ENCODE results near the gene OR2H1. TPM values are rescaled to one million over a fixed set of nuclear protein-coding genes. Genes with fewer than 3 reads are reported as not detected.

OR2H1 gene
- total RNA-seq, 1 donor from 2014 or later: not detected

DNA sequence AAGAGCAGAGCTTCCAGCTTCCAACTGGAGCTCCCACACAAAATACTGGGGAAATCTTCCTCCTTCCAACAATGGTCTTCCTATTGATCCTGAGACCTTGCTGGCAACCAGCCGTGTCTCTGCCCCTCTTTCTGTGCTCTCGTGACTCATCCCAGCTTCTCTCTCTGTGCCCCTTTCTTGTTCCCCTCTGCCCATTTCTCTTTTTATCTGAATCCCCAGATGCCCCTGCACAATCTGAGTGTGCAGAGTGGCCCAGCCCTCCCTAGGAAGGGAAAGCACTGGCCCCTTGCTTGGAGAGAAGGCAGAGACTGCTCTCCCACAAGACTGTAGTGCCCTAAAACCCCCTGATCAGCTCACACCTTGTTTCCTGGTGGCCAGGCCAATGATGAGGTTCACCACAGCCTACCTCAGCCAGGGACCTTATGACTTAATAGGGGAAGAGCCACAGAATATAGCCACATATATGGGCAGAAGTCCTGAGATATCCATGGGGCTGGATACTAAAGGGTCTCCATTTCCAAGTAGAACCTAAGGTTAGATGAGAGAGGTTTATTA is 53.9 kb downstream of the OR2H1 start:
- DNase-seq (ENCODE audit: low read depth): no peak

Other genes starting within 250 kb of the OR2H1 start
- gene OR14J1, start 155.5 kb upstream of the OR2H1 start, total RNA-seq: 0.05 TPM in 1 of 2 replicates, not detected in the other
- not detected in 2 replicates for gene OR5V1, start 88.3 kb upstream of the OR2H1 start, total RNA-seq
- gene OR12D3, start 81.9 kb upstream of the OR2H1 start, total RNA-seq: not detected in 2 replicates
- 0.10 and 0.52 TPM in 2 replicates for gene OR12D2, start 61.5 kb upstream of the OR2H1 start, total RNA-seq
- gene OR12D1, start 42.2 kb upstream of the OR2H1 start, total RNA-seq: not detected in 2 replicates
- not detected in 2 replicates for gene OR10C1, start 17.8 kb upstream of the OR2H1 start, total RNA-seq
- not detected in 2 replicates for gene OR11A1, start 84 bp upstream of the OR2H1 start, total RNA-seq
- gene MAS1L, start 30.8 kb downstream of the OR2H1 start, total RNA-seq: not detected in 2 replicates
- gene UBD, start 102.6 kb downstream of the OR2H1 start, total RNA-seq: 3.8 and 39.4 TPM in 2 replicates
- gene OR2H2, start 128.0 kb downstream of the OR2H1 start, total RNA-seq: not detected in 2 replicates
- 4.3 and 10.2 TPM in 2 replicates for gene GABBR1, start 176.0 kb downstream of the OR2H1 start, total RNA-seq
- gene MOG, start 199.9 kb downstream of the OR2H1 start, total RNA-seq: not detected in 2 replicates
- 0.10 and 0.69 TPM in 2 replicates for gene ZFP57, start 224.0 kb downstream of the OR2H1 start, total RNA-seq